ENCODE measurements around the gene NAV2.
A peak's percentile ranks its signal among the peaks of the same experiment; 100 is the strongest.

The NAV2 gene

DNA sequence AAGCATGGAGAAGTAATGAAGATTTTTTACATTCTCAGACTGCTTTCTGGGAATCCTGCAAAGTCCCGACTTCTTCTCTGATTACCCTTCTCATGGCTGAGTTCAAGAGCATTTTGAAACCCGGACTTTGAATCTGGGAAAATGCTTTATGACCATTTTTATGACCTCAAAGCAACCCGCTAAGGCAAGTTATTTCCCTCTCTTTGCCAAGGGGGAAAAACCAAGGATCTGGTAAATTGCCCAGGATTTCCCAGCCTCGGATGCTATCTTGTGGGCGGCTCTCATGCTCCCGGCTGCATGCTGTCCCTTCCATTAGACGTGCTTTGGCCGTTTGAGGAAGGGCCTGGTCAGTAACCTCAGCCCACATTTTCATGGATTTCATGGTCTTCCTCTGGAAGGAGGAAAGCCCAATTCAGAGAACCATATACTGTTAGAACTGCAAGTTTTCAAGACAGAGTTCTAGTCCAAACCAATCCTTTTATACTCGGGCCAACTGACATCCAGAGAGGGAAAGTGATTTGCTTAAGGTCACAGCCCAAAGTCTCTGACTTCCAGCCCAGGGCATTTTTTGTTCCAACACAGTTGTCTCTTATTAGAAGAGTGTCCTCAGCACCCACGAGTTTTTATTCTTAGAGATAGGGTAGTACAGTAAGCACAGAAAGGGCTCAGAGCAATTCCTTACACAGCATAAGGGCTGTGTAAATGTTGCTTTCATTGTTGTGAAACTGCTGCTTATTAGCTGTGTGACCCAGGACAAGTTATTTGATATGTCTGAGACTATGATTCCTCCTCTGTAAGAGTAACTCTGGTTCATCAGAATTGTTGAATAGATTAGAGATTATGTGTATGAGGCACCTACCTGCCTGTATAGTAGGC is 77.4 kb downstream of the NAV2 start:
- no peak overlapping the region for H3K27ac ChIP-seq (ENCODE audit: low read length)
- H3K4me3 ChIP-seq (ENCODE audit: low read length), result no peak overlapping the region
- no peak for DNase-seq (ENCODE audit: low read depth, low spot score)
- H3K36me3 ChIP-seq (ENCODE audit: control insufficient read depth, insufficient read depth, low read length), result no peaks in the 10 kb centered on the region
- H3K9me3 ChIP-seq (ENCODE audit: control insufficient read depth, insufficient read depth, low read length), result no peaks in the 10 kb centered on the region
- H3K27me3 ChIP-seq (ENCODE audit: control insufficient read depth, insufficient read depth, low read length), result no peaks in the 10 kb centered on the region
- peaks cover 7% of the 10 kb centered on the region; the same call in 1 of the 2 replicates for H3K4me1 ChIP-seq (ENCODE audit: control insufficient read depth, insufficient read depth, low read length)
- WGBS (ENCODE audit: insufficient coverage, insufficient read length), result no CpG with 5 or more reads among the region's 10 CpGs

DNA sequence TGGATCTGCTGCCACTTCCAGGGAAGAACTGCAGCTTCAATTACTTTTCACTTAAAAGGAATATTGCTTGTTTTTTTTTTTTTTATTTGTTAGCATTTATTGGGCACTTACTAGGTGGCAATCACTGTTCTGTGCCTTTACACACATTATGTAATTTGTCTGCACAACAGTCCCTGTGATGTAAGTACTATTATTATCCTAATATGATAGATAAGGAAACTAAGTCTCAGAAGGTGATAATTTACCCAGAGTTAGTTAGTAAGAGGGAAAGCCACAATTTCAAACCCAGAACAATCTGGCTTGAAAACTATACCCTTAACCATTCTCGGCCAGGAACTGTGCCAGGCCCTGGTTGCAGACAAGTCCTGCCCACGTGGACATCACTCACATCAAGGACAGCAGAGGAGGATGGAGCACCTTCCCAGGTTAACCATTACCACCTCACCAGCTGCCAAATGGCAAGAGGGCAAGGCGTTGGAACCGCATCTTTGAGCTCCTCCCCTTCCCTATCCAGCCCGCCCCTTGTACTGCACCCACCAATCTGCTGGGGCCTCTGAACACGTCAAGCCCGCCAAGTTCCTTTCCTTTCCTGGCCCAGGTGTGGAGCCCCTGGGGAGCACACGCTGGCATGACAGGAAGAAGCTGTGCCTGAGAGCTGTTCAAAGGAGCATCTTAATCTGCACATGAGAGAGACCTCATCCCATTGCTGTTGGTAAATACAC is 78.4 kb downstream of the NAV2 start:
- H3K27ac ChIP-seq (ENCODE audit: low read length), result no peak overlapping the region
- DNase-seq (ENCODE audit: low read depth, low spot score), result peak; percentile 58
- no CpG with 5 or more reads among the region's 8 CpGs for WGBS (ENCODE audit: insufficient coverage, insufficient read length)
- no peaks in the 10 kb centered on the region for H3K36me3 ChIP-seq (ENCODE audit: control insufficient read depth, insufficient read depth, low read length)
- H3K9me3 ChIP-seq (ENCODE audit: control insufficient read depth, insufficient read depth, low read length), result no peaks in the 10 kb centered on the region
- H3K27me3 ChIP-seq (ENCODE audit: control insufficient read depth, insufficient read depth, low read length), result no peaks in the 10 kb centered on the region
- peaks cover 7% of the 10 kb centered on the region; the same call in 1 of the 2 replicates for H3K4me1 ChIP-seq (ENCODE audit: control insufficient read depth, insufficient read depth, low read length)
- no peak overlapping the region for H3K4me3 ChIP-seq (ENCODE audit: low read length)

- Histone ChIP-seq H3K9me3 (ENCODE audit: control insufficient read depth, insufficient read depth, low read length) (no peaks in the 10 kb centered on the region), H3K27me3 (ENCODE audit: control insufficient read depth, insufficient read depth, low read length) (no peaks in the 10 kb centered on the region), H3K36me3 (ENCODE audit: control insufficient read depth, insufficient read depth, low read length) (no peaks in the 10 kb centered on the region), H3K4me1 (ENCODE audit: control insufficient read depth, insufficient read depth, low read length) (peaks cover 10% of the 10 kb centered on the region; the same call in 1 of the 2 replicates), H3K27ac (ENCODE audit: low read length) (no peak overlapping the region), H3K4me3 (ENCODE audit: low read length) (no peak overlapping the region)
- DNase-seq (ENCODE audit: low read depth, low spot score), result no peak
- WGBS (ENCODE audit: insufficient coverage, insufficient read length), result no CpG with 5 or more reads among the region's 2 CpGs
These were observed 79.9 kb downstream of the NAV2 start for GRCh38 chr11:19792510-19792909.

DNA sequence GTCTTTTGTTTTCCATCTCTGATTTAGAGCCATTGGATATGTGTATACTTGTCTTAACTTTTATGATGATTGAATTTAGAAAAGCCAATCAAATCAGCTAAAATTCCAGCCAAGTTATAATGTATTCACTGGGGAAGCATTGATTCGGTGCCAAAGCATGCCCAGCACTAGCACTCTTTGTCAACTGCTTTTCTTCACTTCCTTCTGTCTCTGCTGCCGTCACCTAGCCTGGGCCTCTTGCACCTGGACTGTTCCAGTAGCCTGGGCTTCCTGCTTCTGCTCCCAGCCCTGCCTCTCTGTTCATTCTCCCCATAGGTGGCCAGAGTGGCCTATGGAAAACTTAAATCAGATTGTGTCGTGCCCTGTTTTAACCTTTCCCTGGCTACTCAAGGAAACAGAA is 80.7 kb downstream of the NAV2 start:
- Histone ChIP-seq H3K27ac (ENCODE audit: low read length) (no peak overlapping the region), H3K27me3 (ENCODE audit: control insufficient read depth, insufficient read depth, low read length) (no peaks in the 10 kb centered on the region), H3K9me3 (ENCODE audit: control insufficient read depth, insufficient read depth, low read length) (no peaks in the 10 kb centered on the region), H3K4me3 (ENCODE audit: low read length) (no peak overlapping the region), H3K36me3 (ENCODE audit: control insufficient read depth, insufficient read depth, low read length) (no peaks in the 10 kb centered on the region), H3K4me1 (ENCODE audit: control insufficient read depth, insufficient read depth, low read length) (peaks cover 10% of the 10 kb centered on the region; the same call in 1 of the 2 replicates)
- DNase-seq (ENCODE audit: low read depth, low spot score), result no peak
- WGBS (ENCODE audit: insufficient coverage, insufficient read length), result no CpG with 5 or more reads among the region's 3 CpGs

DNA sequence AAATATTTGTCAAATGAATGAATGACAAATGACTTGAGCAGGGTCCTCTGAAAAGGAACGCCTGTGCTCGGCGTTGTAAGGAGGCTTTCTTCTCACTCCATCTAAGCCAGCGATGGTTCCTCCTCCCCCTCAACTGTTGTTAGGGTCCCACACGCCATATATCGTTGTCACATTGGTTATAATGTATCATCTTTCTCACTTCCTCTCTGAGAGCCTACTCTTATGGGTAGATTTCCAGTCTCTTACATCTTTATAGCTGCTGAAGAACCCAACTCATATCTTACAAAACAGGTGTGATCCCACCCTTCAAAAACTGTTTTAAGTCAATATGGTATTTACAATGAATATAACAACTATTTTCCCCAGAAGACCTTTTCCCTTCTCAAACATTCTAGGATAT is 81.5 kb downstream of the NAV2 start:
- no peak for DNase-seq (ENCODE audit: low read depth, low spot score)
- WGBS (ENCODE audit: insufficient coverage, insufficient read length), result no CpG with 5 or more reads among the region's 6 CpGs
- Histone ChIP-seq H3K36me3 (ENCODE audit: control insufficient read depth, insufficient read depth, low read length) (no peaks in the 10 kb centered on the region), H3K9me3 (ENCODE audit: control insufficient read depth, insufficient read depth, low read length) (no peaks in the 10 kb centered on the region), H3K27ac (ENCODE audit: low read length) (no peak overlapping the region), H3K27me3 (ENCODE audit: control insufficient read depth, insufficient read depth, low read length) (no peaks in the 10 kb centered on the region), H3K4me3 (ENCODE audit: low read length) (no peak overlapping the region), H3K4me1 (ENCODE audit: control insufficient read depth, insufficient read depth, low read length) (peaks cover 10% of the 10 kb centered on the region; the same call in 1 of the 2 replicates)

DNA sequence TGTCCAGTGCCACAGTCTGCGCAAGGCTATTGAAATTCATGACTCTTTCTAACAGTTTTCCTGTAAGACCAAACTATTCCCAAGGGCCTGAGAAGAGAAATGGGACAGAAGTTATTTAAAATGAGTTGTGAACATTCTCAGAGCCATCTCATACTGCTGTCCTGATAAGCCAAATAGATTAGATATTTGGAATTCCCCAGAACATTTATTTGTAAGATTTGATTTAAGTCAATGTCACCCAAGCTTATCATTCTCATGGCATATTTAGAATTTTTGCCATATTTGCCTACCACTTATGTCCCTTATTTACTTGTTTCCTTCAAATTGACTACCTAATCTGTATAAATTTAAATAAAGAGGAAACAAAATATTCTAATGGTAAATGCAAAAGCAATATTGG is 82.4 kb downstream of the NAV2 start:
- DNase-seq (ENCODE audit: low read depth, low spot score), result no peak
- peaks cover 10% of the 10 kb centered on the region; the same call in 1 of the 2 replicates for H3K4me1 ChIP-seq (ENCODE audit: control insufficient read depth, insufficient read depth, low read length)
- no peaks in the 10 kb centered on the region for H3K9me3 ChIP-seq (ENCODE audit: control insufficient read depth, insufficient read depth, low read length)
- H3K4me3 ChIP-seq (ENCODE audit: low read length), result no peak overlapping the region
- WGBS (ENCODE audit: insufficient coverage, insufficient read length), result no CpG with 5 or more reads among the region's 1 CpG
- H3K27me3 ChIP-seq (ENCODE audit: control insufficient read depth, insufficient read depth, low read length), result no peaks in the 10 kb centered on the region
- no peaks in the 10 kb centered on the region for H3K36me3 ChIP-seq (ENCODE audit: control insufficient read depth, insufficient read depth, low read length)
- H3K27ac ChIP-seq (ENCODE audit: low read length), result no peak overlapping the region

GRCh38 chr11:19800162-19800561 is 87.5 kb downstream of the NAV2 start:
- no peaks in the 10 kb centered on the region for H3K27me3 ChIP-seq (ENCODE audit: control insufficient read depth, insufficient read depth, low read length)
- no peak overlapping the region for H3K27ac ChIP-seq (ENCODE audit: low read length)

DNA sequence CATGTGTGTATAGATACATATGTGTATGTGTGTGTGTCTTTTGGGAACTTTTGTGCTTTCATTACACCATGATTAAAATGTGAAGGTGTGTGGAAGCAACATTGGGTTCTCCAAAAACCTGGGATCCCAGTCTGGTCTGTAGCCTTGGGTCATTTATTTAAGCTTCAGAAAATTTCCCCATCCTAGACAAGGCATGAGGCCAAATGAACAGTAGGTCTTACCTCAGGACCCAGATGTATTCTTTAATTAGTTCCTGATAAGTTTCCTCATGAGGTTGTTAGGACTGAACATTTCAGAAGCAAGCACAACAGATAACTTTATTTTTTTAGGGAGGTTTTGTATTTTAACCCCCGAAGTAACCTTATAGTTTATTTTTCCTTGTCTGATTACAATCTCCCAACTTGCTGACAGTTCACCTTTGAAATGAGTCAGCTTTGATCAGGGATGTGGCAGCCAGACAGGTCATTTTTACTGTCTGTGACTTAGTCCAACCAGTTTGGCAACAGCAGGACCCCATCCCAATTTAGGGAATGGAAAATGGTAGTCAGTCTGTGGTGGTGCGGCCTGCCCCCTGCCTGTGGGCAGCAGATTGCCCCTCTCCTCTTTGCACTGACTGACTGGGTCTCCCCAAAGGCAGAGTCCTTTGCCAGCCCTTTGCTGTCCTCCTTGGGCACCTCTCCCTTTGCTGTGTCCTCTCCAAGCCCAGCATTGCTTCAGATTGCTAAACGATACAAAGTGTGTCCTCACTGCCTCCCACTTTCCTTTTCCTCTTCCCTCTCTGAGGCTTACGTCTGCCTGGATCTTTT is 88.3 kb downstream of the NAV2 start:
- H3K27ac ChIP-seq (ENCODE audit: low read length), result no peak overlapping the region
- no peak overlapping the region for H3K4me3 ChIP-seq (ENCODE audit: low read length)
- no CpG with 5 or more reads among the region's 4 CpGs for WGBS (ENCODE audit: insufficient coverage, insufficient read length)
- H3K27me3 ChIP-seq (ENCODE audit: control insufficient read depth, insufficient read depth, low read length), result no peaks in the 10 kb centered on the region
- no peaks in the 10 kb centered on the region for H3K9me3 ChIP-seq (ENCODE audit: control insufficient read depth, insufficient read depth, low read length)
- no peaks in the 10 kb centered on the region; the same call in 1 of the 2 replicates for H3K36me3 ChIP-seq (ENCODE audit: control insufficient read depth, insufficient read depth, low read length)
- no peak for DNase-seq (ENCODE audit: low read depth, low spot score)
- peaks cover 9% of the 10 kb centered on the region; the same call in 1 of the 2 replicates for H3K4me1 ChIP-seq (ENCODE audit: control insufficient read depth, insufficient read depth, low read length)

More at GRCh38 chr11:19800162-19800561, 87.5 kb downstream of the NAV2 start:
- Histone ChIP-seq H3K4me3 (ENCODE audit: low read length) (no peak overlapping the region), H3K36me3 (ENCODE audit: control insufficient read depth, insufficient read depth, low read length) (no peaks in the 10 kb centered on the region), H3K4me1 (ENCODE audit: control insufficient read depth, insufficient read depth, low read length) (peaks cover 9% of the 10 kb centered on the region; the same call in 1 of the 2 replicates), H3K9me3 (ENCODE audit: control insufficient read depth, insufficient read depth, low read length) (no peaks in the 10 kb centered on the region)
- WGBS (ENCODE audit: insufficient coverage, insufficient read length), result no CpG with 5 or more reads among the region's 2 CpGs
- DNase-seq (ENCODE audit: low read depth, low spot score), result no peak

GRCh38 chr11:19802773-19803293 is 90.2 kb downstream of the NAV2 start:
- Histone ChIP-seq H3K27ac (ENCODE audit: low read length) (no peak overlapping the region), H3K4me3 (ENCODE audit: low read length) (no peak overlapping the region), H3K27me3 (ENCODE audit: control insufficient read depth, insufficient read depth, low read length) (no peaks in the 10 kb centered on the region), H3K36me3 (ENCODE audit: control insufficient read depth, insufficient read depth, low read length) (no peaks in the 10 kb centered on the region; the same call in 1 of the 2 replicates), H3K9me3 (ENCODE audit: control insufficient read depth, insufficient read depth, low read length) (no peaks in the 10 kb centered on the region), H3K4me1 (ENCODE audit: control insufficient read depth, insufficient read depth, low read length) (peaks cover 8% of the 10 kb centered on the region; the same call in 1 of the 2 replicates)
- DNase-seq (ENCODE audit: low read depth, low spot score), result no peak
- WGBS (ENCODE audit: insufficient coverage, insufficient read length), result no CpG with 5 or more reads among the region's 4 CpGs
